Measurements from ENCODE around the gene NUDT22.

DNA sequence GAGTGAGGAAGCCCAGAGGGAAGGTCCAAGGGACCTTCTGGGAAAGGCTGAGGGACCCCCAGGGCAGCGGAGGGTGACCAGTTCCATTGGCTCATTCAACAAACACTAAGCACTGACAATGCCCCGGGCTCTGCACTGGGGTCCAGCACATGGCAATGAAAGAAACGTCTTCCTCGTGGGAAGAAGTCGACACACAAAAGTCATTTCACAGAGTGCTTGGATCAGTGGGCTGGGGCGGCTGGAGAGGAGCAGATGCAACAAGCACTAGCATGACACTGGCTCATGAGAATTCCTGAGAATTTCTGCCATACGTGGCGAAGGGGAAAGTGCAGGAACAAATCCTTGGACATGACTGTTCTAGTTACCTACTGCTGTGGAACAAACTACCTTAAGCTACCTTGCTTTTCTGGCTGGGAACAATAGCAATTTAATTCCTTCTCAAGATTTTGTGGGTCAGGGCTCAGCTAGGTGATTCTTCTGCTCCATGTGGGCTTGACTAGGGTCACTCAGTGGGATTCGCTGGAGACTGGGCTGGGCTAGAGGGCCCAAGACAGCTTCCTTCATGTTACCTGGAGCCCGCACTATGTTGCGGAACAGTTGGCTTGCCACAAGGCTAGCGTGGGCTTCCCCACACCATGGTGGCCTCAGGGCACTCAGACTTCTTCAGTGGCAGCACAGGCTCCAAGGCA, 47.0 kb upstream of the NUDT22 start:
- TF ChIP-seq POLR2AphosphoS5 (IDR thresholded peaks at IDR 0.05; ENCODE audit: low read depth) (no peak), EZH2phosphoT487 (IDR thresholded peaks at IDR 0.05; ENCODE audit: unreplicated experiment) (no peak), CREB1 (CRISPR knock-in tag; IDR thresholded peaks at IDR 0.05; ENCODE audit: low read depth) (no peak), JUNB (IDR thresholded peaks at IDR 0.05; ENCODE audit: unreplicated experiment) (no peak), EZH2 (IDR thresholded peaks at IDR 0.05; ENCODE audit: low read depth, unreplicated experiment) (no peak), STAT1 (IDR thresholded peaks at IDR 0.05; ENCODE audit: unreplicated experiment) (no peak), ZNF331 (CRISPR knock-in tag; IDR thresholded peaks at IDR 0.05; ENCODE audit: low read depth) (peak; percentile 81), ZNF114 (CRISPR knock-in tag; IDR thresholded peaks at IDR 0.05) (no peak), NANOG (IDR thresholded peaks at IDR 0.05; ENCODE audit: borderline replicate concordance) (no peak)
- TF ChIP-seq, protein P1, sequence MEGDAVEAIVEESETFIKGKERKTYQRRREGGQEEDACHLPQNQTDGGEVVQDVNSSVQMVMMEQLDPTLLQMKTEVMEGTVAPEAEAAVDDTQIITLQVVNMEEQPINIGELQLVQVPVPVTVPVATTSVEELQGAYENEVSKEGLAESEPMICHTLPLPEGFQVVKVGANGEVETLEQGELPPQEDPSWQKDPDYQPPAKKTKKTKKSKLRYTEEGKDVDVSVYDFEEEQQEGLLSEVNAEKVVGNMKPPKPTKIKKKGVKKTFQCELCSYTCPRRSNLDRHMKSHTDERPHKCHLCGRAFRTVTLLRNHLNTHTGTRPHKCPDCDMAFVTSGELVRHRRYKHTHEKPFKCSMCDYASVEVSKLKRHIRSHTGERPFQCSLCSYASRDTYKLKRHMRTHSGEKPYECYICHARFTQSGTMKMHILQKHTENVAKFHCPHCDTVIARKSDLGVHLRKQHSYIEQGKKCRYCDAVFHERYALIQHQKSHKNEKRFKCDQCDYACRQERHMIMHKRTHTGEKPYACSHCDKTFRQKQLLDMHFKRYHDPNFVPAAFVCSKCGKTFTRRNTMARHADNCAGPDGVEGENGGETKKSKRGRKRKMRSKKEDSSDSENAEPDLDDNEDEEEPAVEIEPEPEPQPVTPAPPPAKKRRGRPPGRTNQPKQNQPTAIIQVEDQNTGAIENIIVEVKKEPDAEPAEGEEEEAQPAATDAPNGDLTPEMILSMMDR (conservative IDR thresholded peaks at IDR 0.05; ENCODE audit: low read depth in 2 of 2): no peak
- TF ChIP-seq, protein P2, sequence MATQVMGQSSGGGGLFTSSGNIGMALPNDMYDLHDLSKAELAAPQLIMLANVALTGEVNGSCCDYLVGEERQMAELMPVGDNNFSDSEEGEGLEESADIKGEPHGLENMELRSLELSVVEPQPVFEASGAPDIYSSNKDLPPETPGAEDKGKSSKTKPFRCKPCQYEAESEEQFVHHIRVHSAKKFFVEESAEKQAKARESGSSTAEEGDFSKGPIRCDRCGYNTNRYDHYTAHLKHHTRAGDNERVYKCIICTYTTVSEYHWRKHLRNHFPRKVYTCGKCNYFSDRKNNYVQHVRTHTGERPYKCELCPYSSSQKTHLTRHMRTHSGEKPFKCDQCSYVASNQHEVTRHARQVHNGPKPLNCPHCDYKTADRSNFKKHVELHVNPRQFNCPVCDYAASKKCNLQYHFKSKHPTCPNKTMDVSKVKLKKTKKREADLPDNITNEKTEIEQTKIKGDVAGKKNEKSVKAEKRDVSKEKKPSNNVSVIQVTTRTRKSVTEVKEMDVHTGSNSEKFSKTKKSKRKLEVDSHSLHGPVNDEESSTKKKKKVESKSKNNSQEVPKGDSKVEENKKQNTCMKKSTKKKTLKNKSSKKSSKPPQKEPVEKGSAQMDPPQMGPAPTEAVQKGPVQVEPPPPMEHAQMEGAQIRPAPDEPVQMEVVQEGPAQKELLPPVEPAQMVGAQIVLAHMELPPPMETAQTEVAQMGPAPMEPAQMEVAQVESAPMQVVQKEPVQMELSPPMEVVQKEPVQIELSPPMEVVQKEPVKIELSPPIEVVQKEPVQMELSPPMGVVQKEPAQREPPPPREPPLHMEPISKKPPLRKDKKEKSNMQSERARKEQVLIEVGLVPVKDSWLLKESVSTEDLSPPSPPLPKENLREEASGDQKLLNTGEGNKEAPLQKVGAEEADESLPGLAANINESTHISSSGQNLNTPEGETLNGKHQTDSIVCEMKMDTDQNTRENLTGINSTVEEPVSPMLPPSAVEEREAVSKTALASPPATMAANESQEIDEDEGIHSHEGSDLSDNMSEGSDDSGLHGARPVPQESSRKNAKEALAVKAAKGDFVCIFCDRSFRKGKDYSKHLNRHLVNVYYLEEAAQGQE (IDR thresholded peaks at IDR 0.05; ENCODE audit: unreplicated experiment): no peak
- TF ChIP-seq, protein P3, sequence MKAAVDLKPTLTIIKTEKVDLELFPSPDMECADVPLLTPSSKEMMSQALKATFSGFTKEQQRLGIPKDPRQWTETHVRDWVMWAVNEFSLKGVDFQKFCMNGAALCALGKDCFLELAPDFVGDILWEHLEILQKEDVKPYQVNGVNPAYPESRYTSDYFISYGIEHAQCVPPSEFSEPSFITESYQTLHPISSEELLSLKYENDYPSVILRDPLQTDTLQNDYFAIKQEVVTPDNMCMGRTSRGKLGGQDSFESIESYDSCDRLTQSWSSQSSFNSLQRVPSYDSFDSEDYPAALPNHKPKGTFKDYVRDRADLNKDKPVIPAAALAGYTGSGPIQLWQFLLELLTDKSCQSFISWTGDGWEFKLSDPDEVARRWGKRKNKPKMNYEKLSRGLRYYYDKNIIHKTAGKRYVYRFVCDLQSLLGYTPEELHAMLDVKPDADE (IDR thresholded peaks at IDR 0.05): no peak
- TF ChIP-seq, protein P4, sequence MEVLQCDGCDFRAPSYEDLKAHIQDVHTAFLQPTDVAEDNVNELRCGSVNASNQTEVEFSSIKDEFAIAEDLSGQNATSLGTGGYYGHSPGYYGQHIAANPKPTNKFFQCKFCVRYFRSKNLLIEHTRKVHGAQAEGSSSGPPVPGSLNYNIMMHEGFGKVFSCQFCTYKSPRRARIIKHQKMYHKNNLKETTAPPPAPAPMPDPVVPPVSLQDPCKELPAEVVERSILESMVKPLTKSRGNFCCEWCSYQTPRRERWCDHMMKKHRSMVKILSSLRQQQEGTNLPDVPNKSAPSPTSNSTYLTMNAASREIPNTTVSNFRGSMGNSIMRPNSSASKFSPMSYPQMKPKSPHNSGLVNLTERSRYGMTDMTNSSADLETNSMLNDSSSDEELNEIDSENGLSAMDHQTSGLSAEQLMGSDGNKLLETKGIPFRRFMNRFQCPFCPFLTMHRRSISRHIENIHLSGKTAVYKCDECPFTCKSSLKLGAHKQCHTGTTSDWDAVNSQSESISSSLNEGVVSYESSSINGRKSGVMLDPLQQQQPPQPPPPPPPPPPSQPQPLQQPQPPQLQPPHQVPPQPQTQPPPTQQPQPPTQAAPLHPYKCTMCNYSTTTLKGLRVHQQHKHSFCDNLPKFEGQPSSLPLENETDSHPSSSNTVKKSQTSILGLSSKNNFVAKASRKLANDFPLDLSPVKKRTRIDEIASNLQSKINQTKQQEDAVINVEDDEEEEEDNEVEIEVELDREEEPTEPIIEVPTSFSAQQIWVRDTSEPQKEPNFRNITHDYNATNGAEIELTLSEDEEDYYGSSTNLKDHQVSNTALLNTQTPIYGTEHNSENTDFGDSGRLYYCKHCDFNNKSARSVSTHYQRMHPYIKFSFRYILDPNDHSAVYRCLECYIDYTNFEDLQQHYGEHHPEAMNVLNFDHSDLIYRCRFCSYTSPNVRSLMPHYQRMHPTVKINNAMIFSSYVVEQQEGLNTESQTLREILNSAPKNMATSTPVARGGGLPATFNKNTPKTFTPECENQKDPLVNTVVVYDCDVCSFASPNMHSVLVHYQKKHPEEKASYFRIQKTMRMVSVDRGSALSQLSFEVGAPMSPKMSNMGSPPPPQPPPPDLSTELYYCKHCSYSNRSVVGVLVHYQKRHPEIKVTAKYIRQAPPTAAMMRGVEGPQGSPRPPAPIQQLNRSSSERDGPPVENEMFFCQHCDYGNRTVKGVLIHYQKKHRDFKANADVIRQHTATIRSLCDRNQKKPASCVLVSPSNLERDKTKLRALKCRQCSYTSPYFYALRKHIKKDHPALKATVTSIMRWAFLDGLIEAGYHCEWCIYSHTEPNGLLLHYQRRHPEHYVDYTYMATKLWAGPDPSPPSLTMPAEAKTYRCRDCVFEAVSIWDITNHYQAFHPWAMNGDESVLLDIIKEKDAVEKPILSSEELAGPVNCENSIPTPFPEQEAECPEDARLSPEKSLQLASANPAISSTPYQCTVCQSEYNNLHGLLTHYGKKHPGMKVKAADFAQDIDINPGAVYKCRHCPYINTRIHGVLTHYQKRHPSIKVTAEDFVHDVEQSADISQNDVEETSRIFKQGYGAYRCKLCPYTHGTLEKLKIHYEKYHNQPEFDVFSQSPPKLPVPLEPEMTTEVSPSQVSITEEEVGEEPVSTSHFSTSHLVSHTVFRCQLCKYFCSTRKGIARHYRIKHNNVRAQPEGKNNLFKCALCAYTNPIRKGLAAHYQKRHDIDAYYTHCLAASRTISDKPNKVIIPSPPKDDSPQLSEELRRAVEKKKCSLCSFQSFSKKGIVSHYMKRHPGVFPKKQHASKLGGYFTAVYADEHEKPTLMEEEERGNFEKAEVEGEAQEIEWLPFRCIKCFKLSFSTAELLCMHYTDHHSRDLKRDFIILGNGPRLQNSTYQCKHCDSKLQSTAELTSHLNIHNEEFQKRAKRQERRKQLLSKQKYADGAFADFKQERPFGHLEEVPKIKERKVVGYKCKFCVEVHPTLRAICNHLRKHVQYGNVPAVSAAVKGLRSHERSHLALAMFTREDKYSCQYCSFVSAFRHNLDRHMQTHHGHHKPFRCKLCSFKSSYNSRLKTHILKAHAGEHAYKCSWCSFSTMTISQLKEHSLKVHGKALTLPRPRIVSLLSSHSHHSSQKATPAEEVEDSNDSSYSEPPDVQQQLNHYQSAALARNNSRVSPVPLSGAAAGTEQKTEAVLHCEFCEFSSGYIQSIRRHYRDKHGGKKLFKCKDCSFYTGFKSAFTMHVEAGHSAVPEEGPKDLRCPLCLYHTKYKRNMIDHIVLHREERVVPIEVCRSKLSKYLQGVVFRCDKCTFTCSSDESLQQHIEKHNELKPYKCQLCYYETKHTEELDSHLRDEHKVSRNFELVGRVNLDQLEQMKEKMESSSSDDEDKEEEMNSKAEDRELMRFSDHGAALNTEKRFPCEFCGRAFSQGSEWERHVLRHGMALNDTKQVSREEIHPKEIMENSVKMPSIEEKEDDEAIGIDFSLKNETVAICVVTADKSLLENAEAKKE (CRISPR knock-in tag; IDR thresholded peaks at IDR 0.05): no peak

Data from GM23338 (cell line).